Anterior cingulate cortex (tissue), 58 donors: ENCODE measurements around the gene MALAT1.

Source experiments
- DNase-seq, 58 donors: peaks; one replicate each; lab custom pipeline; 2025; lab: John Stamatoyannopoulos, UW

MALAT1 gene

GRCh38 chr11:65478388-65479183 lies 20.3 kb upstream of the MALAT1 start:
- peak in 25 of 58 donors; percentile 27 to 66 (median 46) for DNase-seq

DNA sequence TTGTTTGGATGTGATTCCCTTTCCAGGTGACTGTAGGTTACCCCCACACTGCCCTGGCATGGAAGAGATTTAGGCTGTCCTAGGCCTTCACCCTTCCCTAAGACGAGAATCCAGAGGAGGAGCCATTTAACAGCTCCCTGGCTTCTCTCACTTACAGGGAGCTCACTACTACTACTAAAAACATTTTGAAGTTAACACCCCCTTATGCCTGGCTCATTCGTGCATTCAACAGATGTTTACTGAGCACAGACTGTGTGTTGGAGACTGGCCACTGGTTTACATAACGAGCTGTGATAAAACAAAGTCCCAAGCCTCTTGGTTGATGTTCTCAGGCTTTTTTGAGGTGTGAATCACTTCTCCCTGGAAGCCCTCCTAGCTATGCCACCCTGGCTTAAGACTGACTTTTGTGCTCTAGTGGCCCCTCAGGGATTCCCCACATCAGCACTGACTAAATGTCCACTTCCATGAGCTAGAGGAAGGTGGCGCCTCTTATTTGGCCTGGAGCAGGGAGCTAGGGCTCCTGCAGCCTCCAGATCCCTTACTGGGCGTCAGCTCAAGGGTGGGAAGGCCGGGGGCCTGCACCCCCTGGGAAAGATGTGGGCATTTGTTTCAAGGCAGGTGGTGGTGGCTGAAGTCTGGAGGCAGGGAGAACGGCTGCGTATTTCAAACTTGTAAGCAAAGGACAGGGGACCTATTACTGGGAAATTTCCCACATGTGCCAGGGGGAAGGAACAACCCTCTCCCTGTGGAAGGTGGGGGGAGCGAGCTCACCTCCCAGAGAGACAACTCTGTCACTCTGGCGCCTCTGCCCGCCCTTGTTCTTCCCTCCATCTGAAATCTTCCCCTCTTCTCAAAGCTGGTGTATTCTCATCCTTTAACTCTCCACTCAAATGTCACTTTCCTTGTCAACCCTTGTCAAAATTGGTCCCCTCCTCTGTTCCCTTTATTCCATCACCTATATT lies 19.4 kb upstream of the MALAT1 start:
- peak in 36 of 58 donors; percentile 22 to 85 (median 60) for DNase-seq

- no peak for DNase-seq
Measured at GRCh38 chr11:65482306-65482850, 16.5 kb upstream of the MALAT1 start.

DNA sequence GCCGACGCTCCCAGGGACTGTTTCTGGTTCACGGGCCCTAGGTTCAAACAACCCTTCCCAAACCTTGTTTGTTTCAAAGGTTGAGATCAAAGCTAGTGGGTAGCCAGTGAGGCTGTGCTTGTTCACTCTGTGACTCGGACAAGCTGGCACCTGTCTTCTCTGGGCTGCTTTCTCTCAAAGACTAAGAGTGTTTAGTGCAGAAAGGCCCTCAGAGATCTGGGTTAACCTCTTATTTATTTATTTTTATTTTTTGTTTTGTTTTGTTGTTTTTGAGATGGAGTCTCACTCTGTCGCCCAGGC lies 13.0 kb upstream of the MALAT1 start:
- peak in 2 of 58 donors; percentile 26 to 31 for DNase-seq

DNA sequence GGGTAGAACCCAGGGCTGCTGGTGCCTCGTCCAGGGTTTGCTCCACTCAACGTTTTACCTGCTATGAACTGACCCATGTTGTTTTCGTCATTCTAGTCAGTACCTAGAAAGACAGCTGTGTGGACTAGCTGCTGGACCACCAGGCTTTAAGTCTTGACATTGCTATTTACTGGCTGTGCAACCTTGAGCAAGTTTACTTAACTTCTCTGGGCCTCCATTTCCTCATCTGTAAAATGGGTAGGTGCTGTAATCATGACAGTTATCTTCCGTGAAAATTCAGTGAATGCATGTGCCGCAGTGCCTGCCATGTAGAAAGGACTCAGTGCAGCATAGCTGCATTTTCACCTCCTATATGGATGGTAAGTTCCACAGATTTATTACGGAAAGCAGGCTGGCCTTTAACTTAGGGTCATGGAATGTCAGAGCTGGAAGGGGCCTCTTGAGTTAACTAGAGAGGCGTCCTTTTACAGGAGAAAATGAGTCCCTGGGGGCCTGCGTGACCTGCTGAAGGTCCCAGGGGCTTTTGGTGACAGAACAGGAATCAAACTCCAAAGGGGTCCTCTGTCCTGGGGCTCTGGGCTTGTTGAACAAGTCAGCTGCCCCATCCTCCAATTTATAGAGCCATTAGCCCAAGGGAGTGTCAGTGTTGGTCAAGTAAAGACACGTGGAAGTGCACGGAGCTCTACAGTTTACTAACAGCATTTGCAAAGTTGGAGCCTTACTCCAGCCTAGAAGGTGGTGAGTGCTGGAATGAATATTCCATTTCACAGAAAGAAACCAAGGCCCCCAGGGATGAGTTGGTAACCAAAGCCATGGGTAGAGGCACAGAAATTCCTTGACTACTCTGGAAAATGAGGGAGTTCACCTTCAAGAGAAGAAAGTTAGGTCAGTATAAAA lies 12.0 kb upstream of the MALAT1 start:
- DNase-seq: peak in 3 of 58 donors; percentile 64 to 71 (median 67)

DNA sequence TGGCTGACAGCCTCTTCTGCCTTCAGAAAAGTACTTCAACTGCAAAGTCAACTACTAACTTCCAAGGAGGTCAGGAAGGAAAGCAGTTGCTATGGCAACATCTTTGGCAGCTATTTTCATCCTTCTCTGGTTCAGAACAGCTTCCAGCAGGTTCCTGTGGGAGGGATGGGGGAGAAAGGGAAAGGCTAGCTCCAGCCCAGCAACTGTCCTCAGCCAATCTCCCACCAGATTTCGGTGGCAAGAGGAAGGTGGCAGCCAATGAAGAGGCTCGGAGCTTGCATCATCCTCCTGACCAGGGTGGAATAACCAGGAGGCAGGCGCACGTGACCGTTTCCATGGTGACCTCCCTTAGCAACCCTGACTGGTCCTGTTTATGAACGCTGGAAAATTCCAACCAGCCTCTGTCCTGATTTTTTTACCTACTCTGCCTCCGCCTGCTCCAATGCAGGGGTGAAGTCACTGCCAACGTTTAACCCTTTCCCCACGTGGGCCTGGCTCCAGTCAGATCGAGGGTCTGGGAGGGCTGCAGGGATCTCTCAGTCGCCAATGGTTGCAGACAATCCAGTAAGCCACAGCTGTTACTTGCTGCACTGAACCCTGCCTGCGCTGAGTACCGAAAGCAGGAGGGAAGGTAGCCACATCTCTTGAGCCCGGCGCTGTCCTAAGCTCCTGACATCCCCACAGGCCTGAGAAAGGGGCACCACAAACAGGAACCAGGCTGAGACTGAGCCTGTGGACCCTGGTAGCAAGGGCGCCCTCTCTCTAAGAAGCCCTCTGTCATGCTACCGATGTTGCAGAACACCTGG lies 11.2 kb upstream of the MALAT1 start:
- DNase-seq: peak; percentile 89 to 100 (median 100)

DNA sequence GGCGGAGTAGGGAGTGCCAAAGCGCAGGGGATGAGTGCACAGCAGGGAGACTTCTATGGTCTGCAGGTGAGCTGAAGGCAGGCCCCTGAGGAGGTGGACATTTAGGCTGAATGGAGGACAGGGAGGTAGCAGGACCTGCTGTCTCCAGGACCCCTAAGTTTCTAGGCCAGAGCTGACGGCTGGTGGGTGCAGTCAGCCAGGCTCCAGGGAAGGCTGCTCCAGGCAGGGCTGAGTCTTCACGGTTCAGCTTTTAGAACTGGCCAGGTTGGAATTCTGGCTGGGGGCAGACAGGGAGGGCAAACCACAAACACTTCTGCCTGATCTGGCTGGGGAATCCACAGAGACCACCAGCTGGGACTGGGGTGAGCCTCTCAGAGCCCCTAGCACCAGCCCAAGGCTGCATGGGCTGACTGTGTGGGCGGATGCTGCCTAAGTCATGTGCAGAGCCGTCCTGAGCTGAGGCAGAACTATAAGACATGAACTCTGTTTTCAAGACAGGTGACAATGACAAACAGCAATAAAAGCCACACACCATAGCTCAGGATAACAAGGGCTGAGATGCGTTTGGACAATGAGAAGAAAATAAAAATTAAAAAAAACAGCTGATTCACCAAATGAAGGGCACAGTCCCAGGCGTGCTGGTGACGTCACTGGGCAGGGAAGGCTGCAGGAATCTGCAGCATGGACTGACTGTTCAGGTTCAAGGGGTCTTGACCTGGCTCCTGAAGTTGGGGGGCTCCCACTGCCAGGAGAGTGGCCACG lies 10.4 kb upstream of the MALAT1 start:
- peak in 17 of 58 donors; percentile 21 to 71 (median 56) for DNase-seq

DNA sequence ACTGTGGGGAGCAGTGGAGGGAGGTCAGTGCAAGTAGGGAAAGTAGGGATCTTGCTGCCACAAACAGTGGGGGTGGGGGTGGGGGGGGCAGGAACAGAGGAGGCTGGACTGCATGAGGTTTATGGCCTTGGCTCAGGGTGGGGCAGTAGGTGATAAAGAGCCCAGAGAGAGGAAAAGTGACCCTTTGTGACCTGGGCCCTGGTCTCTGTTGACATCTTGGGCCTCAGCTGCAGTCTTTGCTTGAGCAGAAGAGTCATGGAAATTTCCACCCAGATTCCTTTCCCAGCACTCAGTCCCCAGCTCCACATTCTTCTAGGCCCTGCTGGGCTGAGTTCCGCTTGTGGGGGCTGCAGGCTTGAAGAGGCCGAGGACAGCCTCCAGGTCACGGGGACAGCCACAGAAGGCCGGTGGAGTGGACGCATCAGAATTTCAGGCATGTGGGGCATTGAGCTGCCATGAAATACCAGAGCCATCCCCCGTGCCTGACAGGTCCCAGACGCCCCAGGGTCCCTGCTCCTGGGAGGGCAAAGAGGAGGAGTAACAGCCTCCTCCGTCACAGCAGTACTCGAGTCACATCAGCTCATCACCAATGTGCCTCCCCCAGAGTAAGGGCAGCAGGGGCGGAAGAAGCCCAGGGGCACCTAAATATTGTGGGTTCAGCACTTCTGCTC lies 9.7 kb upstream of the MALAT1 start:
- peak in 12 of 58 donors; percentile 28 to 84 (median 38) for DNase-seq

- DNase-seq: peak in 3 of 58 donors; percentile 28 to 36 (median 36)
Measured at GRCh38 chr11:65489706-65490320, 9.0 kb upstream of the MALAT1 start.

DNA sequence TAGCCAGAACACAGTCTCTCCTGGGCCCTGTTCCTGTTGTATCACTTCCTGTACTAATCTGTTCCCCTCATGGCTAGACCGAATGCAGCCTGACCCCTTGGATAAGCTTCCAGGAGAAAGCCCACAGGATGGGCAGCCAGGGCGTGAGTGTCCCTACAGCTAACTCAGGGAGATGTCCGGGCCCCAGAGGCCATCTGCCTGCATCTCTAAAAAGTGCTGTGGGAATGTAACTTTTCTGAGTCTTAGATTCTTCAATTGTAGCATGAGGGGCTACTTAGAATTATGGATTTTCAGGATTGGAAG lies 7.7 kb upstream of the MALAT1 start:
- DNase-seq: no peak

GRCh38 chr11:65491614-65492386 lies 7.0 kb upstream of the MALAT1 start:
- DNase-seq: peak in 46 of 58 donors; percentile 22 to 88 (median 59)

- peak in 2 of 58 donors; percentile 67 to 71 for DNase-seq
Measured at GRCh38 chr11:65492387-65492636, 6.5 kb upstream of the MALAT1 start.

DNA sequence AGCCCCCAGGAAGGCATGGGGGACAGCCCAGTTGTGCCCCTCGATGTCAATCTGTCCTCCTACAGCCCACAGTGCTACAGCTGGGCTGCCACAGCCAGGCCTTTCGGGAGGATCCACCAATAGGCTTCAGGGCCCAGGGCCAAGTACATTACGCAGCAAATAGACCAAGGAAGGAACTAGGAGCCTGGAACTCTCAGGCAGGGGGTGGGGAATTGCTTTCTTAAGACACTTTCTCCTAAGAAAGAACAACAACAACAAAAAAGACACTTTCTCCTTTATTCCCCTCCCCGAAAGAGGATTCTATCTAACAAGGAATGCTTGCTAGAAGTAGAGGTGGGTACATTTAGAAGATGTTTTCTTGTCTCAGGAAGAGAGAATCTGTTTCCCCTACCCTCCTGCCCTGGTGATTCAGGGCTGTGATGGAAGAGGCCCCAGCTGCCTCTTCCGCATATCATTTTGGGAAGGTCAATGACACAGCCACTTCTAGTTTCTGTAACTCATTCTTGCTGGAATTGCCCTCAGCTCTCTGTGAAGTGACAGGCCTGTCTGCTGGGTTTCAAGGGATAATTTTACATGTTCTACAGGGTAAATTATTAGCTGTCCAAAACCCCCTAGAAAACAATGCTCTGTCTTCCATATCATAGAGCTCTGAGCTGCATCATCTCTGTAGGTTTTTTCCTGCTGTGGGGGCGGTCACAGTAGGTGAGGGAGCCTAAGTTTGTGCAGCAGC lies 6.0 kb upstream of the MALAT1 start:
- peak in 47 of 58 donors; percentile 25 to 76 (median 60) for DNase-seq

DNA sequence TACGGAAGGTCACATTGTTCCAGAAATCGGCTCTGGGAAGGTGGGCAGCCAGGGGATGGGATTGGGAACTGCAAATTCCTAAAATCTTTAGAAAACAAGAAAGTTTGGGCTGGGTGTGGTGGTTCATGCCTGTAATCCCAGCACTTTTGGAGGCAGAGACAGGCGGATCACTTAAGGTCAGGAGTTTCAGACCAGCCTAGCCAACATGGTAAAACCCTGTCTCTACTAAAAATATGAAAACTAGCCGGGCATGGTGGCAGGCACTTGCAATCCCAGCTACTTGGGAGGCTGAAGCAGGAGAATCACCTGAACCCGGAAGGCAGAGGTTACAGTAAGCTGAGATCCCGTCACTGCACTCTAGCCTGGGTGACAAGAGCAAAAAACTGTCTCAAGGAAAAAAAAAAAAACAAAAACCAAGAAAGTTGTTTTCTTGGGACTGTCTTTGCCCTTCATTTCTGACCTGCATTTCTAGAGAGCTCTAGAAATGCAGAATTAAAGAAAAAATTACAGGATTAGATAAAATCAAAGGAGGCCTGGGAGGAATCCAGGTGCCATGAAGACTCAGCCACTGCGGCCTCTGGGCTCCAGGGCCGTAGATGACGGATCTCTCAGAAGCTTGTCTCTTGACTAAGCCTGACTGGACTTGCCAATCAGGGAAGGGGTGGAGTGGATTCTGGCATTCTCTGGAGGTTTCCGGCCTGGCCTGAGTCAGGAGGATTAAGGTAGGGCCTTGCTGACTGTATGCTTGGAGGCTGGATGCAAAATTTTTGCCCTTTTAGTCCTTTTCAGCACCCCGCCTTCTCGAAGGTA lies 5.3 kb upstream of the MALAT1 start:
- peak in 10 of 58 donors; percentile 21 to 57 (median 44) for DNase-seq
